NB4 (cell line): ENCODE results near the gene MED20.

ENCODE experiments used
- DNase-seq: peaks from one replicate; pipeline ENCODE4 v3.0.0; 2010; ENCODE audit warnings: low read depth
- H3K4me3 ChIP-seq: one replicate; pipeline ENCODE4 v1.5.1; 2011; ENCODE audit warnings: mild to moderate bottlenecking, low read depth, low read length, moderate library complexity
- MYC ChIP-seq: IDR thresholded peaks from 2 replicates; pipeline ENCODE4 v1.6.1; 2011; ENCODE audit warnings: low read depth, low read length
- POLR2A ChIP-seq: IDR thresholded peaks from 2 replicates; pipeline ENCODE4 v1.6.1; 2011; ENCODE audit warnings: mild to moderate bottlenecking; ENCODE audit not compliant: insufficient read length; ENCODE audit errors: extremely low read depth
- TF ChIP-seq, protein P1 (sequence below): IDR thresholded peaks from one replicate; pipeline ENCODE4 v1.5.1; 2012; ENCODE audit warnings: low read depth, low read length
- TF ChIP-seq, protein P2 (sequence below): IDR thresholded peaks from 2 replicates; pipeline ENCODE4 v1.6.1; 2011; ENCODE audit warnings: low read depth, low read length

Gene MED20

DNA sequence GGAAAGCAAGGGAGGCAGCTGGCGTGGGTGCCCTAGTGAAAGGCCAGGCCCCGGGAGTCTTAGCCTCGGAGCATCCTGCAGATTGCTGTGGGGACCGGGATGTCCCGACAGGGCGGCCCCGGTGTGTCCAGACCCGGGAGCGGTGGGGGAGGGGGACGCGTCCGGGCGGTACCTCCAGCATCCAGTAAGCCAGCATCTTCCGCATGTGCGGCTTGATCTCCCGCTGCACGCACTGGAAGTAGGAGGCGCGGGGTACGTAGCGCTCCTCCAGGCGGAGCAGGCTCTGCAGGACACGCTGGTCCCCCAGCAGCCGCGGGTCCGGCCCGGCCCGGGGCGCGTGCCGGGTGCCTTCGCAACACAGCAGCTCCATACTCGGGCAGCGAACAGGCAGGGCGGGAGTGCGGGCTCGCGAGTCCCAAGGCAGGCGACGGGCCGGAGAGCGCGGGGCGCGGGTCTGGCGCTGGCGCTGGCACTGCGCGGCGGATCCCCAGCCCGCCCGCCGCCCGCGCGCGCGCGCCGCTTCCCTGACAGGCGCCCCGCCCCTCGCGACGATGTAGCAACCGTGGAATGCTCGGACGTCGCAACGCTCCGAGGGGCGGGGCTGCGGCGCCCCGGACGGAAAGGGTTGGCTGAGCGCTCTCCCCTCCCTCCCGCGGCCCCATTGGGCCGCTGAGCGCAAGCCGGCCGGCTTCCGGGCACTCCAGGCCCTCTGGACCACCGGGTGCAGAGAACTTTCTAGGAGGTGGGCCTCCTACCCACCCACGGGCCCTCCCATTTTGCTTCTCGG lies 20.5 kb upstream of the MED20 start, which contains the start of gene CCND3:
Gene CCND3 (minus strand): TSS at position 529 of the 787 bp plus-strand sequence. CDS start 159 bp downstream, at position 370.
- DNase-seq, result peak; percentile 97
- H3K4me3 ChIP-seq, result peak within 1 kb of the TSS; percentile 97
- TF ChIP-seq, protein P1, sequence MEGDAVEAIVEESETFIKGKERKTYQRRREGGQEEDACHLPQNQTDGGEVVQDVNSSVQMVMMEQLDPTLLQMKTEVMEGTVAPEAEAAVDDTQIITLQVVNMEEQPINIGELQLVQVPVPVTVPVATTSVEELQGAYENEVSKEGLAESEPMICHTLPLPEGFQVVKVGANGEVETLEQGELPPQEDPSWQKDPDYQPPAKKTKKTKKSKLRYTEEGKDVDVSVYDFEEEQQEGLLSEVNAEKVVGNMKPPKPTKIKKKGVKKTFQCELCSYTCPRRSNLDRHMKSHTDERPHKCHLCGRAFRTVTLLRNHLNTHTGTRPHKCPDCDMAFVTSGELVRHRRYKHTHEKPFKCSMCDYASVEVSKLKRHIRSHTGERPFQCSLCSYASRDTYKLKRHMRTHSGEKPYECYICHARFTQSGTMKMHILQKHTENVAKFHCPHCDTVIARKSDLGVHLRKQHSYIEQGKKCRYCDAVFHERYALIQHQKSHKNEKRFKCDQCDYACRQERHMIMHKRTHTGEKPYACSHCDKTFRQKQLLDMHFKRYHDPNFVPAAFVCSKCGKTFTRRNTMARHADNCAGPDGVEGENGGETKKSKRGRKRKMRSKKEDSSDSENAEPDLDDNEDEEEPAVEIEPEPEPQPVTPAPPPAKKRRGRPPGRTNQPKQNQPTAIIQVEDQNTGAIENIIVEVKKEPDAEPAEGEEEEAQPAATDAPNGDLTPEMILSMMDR, result no peak
- TF ChIP-seq POLR2A, result peak; percentile 40
- TF ChIP-seq MYC, result peak; percentile 29; the same call in 1 of the 2 replicates
- TF ChIP-seq, protein P2, sequence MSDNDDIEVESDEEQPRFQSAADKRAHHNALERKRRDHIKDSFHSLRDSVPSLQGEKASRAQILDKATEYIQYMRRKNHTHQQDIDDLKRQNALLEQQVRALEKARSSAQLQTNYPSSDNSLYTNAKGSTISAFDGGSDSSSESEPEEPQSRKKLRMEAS, result peak; percentile 41; the same call in 1 of the 2 replicates

DNA sequence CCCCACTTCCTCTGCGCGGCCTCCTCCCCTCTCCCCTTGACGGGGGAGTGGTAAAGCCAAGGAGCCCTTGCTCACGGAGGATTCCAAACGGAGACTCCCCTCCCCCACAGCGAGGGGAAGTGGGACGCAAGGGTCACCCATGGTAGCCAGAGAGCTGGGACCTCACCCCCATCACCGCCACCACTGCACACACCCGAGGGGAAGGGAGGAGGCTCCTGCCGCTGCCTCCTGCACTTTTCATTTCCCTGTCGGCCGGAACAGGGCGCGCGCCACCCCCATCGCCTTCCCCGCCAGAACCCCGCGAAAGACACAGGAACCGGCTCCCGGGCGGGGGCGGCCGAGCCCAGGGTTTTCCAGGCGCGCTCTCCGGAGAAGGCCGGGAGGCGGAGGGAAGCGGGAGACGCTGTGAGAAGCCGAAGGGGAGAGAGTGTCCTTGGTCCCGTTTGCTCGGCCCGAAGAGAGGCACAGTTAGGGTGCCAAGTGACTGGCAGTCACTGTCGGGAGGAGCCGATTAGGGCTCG lies 19.9 kb upstream of the MED20 start:
- no peak for TF ChIP-seq POLR2A
- TF ChIP-seq, protein P2, result no peak
- TF ChIP-seq, protein P1, result no peak
- TF ChIP-seq MYC, result no peak
- DNase-seq, result peak; percentile 98
- H3K4me3 ChIP-seq, result peak overlapping the region; percentile 97

DNA sequence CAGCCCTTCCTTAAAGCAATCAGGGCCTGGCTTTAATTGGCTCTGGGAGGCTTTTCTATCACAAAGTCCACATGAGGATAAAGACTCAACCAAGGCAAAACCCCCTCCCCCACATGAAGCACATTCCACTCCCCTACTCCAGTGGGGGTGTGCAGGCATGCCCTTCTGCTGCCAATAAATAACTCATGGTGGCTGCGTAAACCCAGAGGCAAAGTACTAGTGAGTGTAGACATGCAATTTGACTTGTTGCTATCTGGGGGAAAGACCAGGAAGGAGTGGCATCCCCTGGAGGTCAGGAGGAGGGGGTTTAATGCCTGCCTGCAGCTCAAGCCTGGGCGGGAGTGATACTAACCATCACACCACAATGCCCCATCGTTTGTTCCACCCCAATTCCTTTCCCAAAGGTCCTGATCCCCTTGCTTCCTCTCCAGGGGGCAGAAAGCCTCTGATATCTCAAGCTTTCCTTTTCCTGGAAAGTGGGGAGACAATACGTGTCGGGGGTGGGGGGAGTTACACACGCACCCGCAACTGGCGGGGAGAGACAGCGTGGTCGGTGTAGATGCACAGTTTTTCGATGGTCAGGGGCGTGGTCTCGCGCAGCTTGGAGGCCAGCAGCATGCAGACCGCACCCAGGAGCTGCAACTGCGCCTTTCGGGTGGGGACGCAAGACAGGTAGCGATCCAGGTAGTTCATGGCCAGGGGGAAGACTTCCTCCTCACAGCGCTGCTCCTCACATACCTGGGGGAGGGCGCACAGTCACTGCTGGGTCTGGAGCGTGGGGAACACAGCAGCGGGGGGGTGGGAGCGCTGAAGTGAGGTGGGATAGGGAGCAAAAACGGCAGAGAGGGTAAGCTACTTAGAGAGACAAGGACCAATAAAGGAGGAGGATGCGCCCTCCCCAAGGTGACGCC lies 19.2 kb upstream of the MED20 start:
- peak; percentile 12 for TF ChIP-seq POLR2A
- TF ChIP-seq, protein P2, result peak; percentile 9; the same call in 1 of the 2 replicates
- TF ChIP-seq MYC, result no peak; the same call in 1 of the 2 replicates
- TF ChIP-seq, protein P1, result no peak
- H3K4me3 ChIP-seq, result peak overlapping the region; percentile 97
- peak; percentile 84 for DNase-seq

DNA sequence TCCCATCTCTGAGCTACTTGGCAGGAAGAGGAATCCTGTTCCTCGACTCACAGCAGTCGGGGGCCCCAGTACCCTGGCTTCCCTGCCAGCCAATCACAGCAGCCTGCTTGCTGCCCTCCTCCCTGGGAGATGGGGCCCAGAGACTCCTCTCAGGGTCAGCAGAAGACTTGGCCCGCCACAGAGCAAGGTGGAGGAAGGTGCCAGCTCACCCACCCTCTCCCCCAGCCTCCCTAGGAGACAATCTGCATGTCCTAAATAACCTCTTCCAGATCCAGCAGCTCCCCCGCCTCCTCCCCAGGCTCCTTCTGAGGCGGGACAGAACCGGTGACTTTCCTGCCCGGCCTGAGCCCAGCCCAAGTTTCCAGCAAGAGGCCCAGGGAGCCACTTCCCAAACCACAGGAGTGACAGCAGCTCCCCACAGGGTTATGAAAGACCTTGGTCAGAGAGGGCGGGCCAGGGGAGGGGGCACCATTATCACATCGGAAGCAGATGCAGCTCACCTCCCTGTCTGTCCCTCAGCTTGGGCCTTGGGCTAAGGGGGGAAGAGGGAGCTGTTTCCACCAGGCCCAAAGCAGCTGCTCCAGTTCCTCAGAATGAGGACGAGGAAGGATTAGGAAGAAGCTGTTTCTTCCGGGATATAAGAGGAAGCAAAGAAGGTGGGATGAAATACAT lies 18.4 kb upstream of the MED20 start:
- H3K4me3 ChIP-seq, result peak overlapping the region; percentile 97
- DNase-seq, result peak; percentile 99

More for the DNA sequence above, 18.4 kb upstream of the MED20 start:
- TF ChIP-seq POLR2A (no peak), MYC (peak; percentile 51; the same call in 1 of the 2 replicates)
- TF ChIP-seq, protein P1, result no peak
- TF ChIP-seq, protein P2, result peak; percentile 64
